COR-L47 (cell line): ENCODE data around the gene PARVB.

Source experiments
- DNase-seq: peaks from one replicate; lab custom pipeline; 2025; lab: John Stamatoyannopoulos, UW

The PARVB gene

GRCh38 chr22:44089717-44090570, 65.8 kb downstream of the PARVB start:
- DNase-seq = no peak

GRCh38 chr22:44090571-44090905, 66.4 kb downstream of the PARVB start:
- no peak for DNase-seq

- DNase-seq = no peak
Measured at GRCh38 chr22:44091021-44091721, 67.1 kb downstream of the PARVB start.

- DNase-seq = no peak
Measured at GRCh38 chr22:44091751-44092150, 67.6 kb downstream of the PARVB start.

- no peak for DNase-seq
Measured at GRCh38 chr22:44092636-44093220, 68.6 kb downstream of the PARVB start.

GRCh38 chr22:44093791-44094190, 69.7 kb downstream of the PARVB start:
- DNase-seq = no peak

- DNase-seq = no peak
Measured at GRCh38 chr22:44094751-44095302, 70.7 kb downstream of the PARVB start.

- no peak for DNase-seq
Measured at GRCh38 chr22:44096736-44097135, 72.6 kb downstream of the PARVB start.

GRCh38 chr22:44097263-44098020, 73.3 kb downstream of the PARVB start:
- DNase-seq = no peak

GRCh38 chr22:44098021-44098739, 74.1 kb downstream of the PARVB start:
- no peak for DNase-seq

GRCh38 chr22:44098966-44099530, 74.9 kb downstream of the PARVB start:
- no peak for DNase-seq

- DNase-seq = no peak
Measured at GRCh38 chr22:44099696-44100095, 75.6 kb downstream of the PARVB start.

GRCh38 chr22:44100411-44100810, 76.3 kb downstream of the PARVB start:
- DNase-seq = no peak

- no peak for DNase-seq
Measured at GRCh38 chr22:44102121-44102520, 78.0 kb downstream of the PARVB start.

- no peak for DNase-seq
Measured at GRCh38 chr22:44102856-44103255, 78.8 kb downstream of the PARVB start.

- no peak for DNase-seq
Measured at GRCh38 chr22:44103735-44104480, 79.8 kb downstream of the PARVB start.

GRCh38 chr22:44107340-44107739, 83.2 kb downstream of the PARVB start:
- no peak for DNase-seq

- DNase-seq = no peak
Measured at GRCh38 chr22:44108076-44108475, 84.0 kb downstream of the PARVB start.

- no peak for DNase-seq
Measured at GRCh38 chr22:44108806-44109385, 84.8 kb downstream of the PARVB start.

GRCh38 chr22:44109416-44109815, 85.3 kb downstream of the PARVB start:
- DNase-seq = no peak
